DMS153 (cell line): ENCODE data around the gene TNNT2.

ENCODE experiments used
- DNase-seq: peaks from one replicate; lab custom pipeline; 2025; lab: John Stamatoyannopoulos, UW

TNNT2 gene

DNA sequence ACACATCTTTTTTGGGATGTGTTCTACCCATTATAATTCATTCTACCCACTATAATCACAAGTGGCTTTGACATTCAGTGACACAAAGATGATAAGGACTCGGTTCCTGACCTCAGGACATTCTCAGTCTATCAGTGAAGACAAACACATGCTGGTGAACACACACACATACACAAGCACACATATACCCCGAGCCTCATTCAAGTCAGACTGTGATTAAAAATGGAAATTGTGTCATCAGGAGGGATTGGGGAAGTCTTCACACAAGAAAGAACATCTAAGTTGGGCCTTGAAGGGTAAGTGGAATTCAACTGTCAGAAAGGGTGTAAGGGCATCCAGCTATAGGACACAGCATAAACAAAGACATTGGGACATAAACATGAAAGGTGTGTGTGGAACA lies 24.2 kb upstream of the TNNT2 start:
- no peak for DNase-seq

DNA sequence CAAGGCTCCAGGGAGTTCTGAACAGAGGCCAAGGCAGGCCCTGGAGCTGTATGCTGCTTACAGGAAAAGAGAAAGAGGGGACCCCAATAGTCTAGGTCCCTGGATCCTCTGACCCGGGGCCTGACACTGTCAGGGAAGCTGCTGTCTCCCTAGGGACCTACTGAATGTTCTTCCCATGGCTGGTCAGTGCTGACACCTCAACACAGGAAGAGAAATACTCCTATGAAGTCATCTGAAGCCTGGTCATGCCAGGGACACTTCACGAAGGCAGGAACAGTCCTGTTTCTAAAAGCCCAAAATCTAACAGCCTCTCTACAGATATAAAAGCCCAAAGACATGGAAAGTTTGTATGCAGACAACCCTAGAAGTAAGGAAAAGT lies 23.4 kb upstream of the TNNT2 start:
- DNase-seq = no peak

DNA sequence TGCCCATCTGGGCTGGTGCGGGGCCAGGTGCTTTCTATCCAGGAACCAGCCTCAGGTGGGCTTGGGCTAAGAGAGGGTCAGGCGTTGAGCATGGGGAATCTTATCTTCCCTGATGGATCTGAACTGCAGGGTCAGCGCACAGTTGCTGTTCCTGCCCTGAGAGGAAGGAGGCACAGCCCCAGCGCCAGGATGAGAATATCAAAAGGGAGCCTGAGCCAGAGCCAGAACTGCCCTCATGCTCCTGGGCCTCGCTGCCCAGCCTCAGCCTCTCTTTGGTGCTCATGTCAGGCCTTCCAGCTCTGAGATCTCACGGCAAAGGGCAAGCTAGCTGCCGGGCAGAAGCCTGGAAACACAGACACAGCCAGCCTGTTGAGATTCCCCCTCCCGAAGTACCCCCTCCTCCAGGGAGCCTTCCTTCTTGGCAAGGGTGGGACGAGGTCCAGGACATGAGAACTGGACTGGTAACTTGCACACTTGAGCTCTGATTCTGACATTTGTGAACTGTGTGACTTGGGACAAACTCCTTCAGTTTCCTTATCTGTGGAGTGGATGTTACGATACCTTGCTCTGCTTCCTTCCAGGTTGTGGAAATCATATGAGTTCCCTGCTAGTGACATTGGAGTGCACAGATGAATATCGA lies 22.9 kb upstream of the TNNT2 start:
- DNase-seq = no peak

DNA sequence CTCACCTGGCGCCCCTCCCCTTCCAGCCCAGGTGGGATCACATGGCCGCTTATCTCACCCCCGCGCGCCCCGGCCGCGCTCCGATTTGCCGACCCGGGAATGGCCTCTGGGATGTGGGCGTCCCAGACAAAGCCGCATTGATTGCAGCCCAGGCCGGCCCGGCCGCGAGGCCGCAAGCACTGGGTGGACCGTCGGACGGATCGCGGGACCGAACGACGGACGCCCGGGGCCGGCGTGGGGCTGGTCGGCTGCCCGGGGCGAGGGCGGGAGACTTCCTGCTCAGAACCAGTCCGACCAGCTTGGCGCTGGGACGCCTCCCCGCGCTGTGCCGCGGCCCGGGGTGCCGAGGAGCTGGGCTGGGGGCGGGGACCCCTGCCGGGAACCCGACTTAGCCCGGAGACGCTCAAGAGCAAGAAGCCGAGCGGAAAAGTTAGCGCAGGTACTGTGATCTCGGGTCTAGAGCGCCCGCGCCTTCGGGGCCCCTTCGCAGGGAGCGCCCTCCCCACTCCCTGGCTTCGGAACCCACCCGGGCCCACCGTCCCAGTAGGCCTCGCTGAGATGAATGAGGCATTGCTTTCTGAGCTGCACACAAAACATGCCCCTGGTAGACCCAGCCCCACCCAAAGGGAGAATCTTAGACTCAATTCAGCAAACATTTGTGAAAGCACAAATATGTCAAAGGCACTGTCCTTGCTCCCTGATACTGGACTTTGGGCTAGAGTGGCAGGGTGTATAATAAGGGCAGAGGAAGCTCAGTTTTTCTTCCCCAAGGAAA lies 22.1 kb upstream of the TNNT2 start:
- DNase-seq = no peak

DNA sequence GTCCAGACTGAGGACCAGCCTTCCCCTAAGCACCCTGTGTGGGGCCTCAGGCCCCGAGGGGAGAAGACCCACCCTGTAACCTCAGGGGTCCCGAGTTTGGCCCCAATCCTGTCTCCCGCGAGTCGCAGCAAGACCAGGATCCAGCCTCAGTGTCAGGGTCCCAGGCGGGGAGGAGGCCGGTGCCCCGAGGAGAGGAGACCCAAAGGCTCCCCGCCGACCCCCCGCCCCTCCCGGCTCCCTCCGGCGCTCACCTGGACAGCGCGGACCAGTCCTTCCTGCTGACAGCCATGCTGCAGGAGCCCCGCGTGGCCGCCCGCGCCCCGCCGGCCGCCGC lies 21.5 kb upstream of the TNNT2 start, which contains the start of gene LAD1:
Gene LAD1, minus strand, starts transcription at position 307 of the 334 bp plus-strand sequence. Its CDS starts 18 bp downstream, at position 289.
- DNase-seq = no peak

DNA sequence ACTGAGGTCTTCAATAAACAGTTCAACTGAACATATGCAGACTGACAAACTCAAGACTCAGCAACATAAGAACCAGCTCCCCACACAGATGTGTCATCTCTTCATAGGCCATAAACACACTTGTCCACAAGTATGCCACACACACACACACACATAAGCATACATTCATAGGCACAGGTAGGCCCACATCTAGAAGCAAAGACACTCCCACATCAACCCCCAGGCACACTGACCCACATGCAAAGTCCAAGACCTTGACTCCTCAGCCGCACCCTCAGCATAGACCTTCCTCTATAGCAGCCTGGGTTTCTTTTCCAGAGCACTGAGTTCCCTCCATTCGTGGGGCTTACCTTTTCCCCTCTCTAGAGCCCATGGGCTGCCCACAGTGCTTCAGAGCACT lies 20.2 kb upstream of the TNNT2 start:
- DNase-seq = no peak

DNA sequence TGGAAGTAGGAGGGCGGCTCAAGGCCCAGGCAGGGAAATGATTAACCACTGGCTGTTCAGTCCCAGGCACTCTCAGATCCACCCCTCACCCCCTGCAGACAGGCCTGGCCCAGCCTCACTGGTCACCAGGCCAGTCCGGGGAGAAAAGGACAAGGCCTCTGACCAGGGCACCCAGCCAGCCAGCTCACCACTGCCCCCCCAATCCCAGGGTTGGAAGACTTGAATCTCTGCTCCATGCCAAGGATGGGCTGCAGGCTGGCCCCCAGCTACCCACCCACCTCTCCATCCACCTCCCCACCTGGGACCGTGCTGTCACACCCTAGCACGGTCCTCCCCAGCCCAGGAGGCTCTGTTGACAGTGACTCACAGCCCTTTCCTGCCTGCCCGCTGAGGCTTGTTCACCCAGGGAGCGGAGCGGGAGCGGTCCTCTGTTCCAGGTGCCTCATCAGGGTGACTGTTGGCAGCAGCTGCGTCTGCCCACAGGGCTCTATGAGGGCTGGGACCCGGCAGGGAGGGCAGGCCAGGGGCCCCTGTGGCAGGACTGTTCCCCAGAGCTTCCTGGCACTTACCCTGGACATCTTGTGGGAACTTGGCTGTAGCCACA lies 19.5 kb upstream of the TNNT2 start:
- peak; percentile 60 for DNase-seq

DNA sequence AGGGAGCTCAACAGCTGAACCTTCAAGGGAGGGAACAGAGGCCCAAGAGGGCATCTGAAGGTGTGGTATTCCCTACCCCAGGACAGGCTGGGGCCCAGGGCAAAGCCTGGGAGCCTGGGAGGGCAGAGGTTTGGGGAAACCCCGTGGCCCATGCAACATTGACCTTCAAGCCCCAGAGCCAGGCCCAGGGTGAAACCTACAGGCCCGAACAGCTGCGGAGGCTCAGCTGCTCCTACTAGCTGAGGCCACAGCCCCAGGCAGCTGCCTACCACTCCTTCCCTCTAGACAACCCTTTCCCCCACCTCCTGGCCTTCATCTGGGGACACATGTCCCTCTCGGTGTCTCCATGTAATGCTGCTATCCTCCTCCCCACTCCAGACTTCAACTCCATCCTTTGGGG lies 18.5 kb upstream of the TNNT2 start:
- DNase-seq = no peak

DNA sequence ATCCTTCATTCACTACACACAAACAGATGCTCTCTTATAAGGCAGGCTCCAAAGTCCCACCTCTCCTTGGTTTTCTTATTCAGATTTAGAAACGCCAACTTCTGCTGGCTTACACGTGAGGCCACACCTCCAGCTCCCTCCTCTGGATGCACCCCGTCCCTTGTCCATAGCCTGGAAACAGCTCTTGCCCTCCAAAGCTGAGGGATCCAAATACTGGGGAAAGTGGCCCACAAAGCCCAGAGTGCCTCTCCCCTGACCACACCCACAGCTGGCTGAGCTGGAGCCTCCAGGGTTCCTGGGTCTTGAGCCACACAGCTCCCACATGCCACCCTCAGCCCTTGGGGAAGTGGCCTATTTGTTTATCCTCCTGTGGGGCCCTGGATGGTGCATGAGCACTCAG lies 17.1 kb upstream of the TNNT2 start:
- DNase-seq = no peak

DNA sequence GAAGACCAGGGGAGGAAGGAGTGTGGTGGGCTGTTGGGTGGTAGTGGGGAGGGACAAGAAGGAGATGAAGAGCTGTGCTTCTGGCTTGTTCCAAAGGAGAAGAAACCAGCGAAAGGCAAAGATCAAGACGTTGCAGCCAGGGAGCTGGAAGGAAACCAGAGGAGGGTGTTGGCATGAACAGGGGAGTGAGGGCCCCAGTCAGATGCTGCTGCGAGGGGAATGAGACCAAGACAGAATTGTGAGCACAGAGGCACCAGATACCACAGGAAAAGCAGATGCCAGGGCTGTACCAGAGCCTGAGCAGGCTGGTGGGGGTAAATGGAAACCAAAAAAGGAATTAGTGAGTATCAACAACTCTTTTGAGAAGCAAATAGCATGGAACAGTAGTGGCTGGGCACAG lies 15.6 kb upstream of the TNNT2 start:
- no peak for DNase-seq

DNA sequence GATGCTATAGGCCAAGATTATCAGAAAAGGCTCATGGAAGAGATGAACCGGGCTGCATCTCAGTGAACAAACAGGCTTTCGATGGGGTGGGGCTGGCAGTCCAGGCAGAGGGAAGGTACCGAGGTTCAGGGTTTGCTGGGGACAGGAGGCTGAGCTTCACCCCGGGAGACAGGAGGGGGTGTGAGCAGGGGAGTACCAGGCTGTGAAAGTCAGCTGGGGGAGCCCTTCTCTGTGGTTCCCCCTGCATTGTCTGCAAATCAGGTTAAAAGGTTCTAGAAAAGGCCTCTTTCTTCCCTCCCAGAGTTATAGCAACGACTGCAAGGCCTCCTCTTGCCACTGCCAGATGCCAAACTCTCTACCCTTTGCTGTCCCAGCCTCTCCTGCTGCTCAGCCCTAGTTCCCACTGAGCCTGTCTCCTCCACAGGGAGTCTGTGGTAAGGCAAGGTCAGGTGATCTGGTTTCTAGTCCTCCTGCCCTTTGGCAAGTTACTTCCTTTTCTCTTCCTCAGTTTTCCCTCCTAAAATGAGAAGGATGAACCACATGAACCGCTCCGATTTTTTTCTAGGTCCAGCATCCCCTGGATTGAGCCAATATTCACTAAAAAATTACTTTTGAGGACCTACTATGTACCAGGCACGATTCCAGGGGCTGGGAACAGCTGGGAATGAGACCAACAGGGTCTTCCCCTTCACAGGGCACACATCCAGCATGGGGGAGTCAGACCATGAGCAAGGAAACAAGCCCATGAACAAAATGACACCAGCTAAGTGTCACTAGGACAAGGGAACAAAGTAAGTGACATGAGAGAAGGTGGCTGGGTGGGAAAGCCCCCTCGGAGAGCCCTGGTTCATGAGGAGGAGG lies 14.4 kb upstream of the TNNT2 start:
- DNase-seq = no peak

DNA sequence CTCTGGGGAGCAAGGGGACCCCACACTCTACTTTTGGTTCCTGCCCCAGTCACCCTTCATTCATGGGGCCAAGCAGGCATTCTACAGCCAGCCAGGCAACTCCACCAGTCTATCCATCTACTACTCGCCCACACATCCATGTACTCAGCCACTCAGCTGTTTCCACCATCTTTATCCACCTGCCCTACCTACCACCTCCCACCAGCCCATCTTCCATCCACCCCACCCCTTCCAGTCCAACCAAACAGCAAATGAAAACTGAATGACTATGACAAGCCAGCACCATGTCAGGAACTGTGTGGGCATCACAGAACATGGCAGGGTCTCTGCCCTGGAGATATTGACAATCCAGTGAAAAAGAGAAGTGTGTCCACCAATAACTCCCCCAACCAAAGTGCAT lies 13.7 kb upstream of the TNNT2 start:
- no peak for DNase-seq

DNA sequence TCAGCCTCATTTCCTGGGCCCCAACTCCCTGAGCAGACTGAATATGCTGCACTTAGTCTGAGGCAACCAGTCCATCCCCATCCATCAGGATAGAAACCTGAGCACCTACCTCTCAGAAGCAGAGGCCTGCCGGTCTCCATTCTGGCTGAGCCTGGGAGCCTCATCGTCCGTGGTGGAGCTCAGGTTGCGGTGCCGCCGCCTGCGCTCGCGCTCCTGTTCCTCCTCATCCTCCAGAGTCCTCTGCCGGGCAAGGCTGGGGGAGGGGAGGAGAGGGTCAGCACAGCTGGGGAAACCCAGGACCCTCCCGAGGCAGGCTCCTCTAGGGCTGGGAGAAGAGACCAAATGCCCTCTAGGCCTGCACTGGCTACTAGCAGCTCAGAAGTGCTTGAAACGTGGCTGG lies 11.6 kb upstream of the TNNT2 start:
- no peak for DNase-seq

DNA sequence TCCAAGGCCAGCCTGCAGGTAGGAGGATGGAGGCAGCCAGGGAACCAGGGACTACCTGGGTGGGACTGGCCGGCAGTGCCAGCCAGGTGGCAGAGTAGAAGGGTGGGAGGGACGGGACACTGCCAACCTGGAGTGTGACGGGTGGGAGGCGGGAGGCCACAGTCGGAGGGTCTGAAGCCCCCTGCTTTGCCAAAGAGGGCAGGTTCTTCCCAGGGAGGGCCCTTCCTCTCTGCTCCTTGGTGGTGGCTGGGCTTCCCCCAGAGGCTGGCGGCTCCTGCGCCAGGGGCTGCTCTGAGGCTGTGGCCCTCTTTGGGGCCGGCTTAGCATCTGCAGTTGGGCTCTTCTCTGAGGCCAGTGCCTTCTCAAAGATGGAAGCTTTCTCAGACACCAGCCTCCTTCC lies 8.7 kb upstream of the TNNT2 start:
- no peak for DNase-seq

DNA sequence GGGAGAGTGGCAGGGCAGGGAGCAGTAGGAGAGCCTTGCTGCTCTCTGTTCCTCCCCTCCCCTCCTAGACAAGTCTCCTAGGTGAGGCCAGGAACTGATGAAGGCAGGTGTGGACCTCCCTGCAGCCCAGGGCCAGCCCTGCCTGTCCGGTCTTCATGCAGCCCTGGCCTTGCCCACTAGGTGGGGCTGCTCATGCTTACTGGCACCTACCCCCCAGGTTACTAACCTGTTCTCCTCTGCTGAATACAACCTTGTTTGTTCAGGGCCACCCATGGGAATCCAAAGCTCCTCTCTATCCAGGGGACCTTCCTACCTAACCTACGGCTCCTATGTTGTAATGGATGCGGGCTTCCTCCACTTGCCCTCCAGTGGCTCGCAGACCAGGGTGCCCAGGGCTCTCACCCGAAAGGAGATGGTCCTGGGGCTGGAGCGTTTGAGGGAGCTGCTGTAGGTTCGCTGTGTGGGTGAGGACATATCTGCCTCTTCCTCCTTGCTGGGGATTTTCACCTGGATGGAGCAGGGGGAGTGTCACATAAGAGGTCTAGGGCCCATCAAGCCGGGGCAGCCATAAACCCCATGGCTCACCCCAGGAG lies 7.9 kb upstream of the TNNT2 start:
- peak; percentile 94 for DNase-seq

DNA sequence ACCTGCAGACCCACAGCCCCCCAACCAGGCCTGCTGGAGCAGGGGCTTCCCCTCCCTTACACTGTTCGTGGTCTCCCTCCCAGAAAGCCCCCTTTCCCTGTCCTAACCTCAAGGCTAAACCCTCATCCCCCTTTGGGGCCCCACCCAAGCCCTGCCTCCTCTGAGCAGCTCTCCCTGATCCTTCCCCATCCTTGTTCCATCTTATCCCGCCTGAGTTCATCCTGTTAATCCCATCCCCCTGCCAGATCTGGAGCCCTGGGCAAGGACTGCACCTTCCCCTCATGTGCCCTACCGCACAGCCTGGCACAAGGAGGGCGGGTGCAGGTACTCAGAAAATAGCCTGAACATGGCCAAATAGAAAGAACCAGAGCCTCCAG lies 6.9 kb upstream of the TNNT2 start:
- DNase-seq = no peak

DNA sequence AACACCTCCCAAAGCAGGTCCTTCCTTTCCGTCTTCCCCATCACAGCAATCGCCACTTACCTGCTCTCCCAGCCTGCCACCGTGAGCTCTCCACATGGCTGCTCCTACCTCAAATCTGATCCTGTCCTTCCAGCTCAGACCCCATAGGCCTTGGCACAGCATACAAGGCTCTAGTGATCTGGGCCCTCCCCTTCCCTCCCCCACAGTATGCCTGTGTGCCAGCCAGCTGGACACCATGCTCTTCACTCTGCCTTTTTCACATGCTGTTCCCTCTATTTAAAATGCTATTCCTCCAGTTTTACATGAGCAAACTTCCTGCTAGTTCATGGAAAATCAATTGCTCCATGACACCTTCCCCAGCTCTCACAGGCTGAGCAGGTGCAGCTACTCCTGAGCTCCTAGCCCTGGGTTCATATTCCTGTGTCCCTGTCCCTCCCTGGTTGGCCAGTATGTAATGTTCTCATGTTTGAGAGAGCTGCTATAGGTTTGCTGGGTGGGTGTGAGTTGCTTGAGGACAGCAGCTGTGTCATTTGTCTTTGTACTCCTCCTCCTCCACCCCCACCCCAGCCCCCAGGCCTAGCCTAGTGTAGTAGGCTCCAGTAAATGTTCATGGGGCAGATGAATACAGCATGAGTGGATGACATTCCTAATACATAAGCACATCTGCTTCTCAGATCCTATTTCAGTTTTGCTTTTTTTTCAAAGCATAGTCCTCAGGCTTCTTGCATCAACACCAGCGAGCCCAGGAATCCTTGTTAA lies 6.3 kb upstream of the TNNT2 start:
- peak; percentile 98 for DNase-seq

DNA sequence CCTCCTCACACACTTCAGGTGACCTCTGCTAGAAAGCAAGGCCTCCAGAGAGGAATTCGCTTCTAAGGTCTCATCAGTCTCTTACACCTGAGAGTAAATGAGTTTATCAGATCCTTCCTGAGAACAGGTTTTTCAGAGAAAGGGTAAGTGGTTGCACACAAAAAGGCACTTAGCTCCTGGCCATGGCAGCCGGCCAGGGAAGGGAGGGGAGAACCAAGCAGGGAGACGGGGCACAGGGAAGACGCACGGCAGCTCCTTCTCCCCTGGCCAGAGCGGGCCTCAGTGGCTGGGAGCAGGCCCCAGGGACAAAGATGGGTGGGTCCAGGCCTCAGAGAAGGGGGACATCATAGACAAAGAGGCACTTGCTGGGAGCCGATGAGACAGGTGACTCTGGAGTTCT lies 3.6 kb upstream of the TNNT2 start:
- peak; percentile 88 for DNase-seq

DNA sequence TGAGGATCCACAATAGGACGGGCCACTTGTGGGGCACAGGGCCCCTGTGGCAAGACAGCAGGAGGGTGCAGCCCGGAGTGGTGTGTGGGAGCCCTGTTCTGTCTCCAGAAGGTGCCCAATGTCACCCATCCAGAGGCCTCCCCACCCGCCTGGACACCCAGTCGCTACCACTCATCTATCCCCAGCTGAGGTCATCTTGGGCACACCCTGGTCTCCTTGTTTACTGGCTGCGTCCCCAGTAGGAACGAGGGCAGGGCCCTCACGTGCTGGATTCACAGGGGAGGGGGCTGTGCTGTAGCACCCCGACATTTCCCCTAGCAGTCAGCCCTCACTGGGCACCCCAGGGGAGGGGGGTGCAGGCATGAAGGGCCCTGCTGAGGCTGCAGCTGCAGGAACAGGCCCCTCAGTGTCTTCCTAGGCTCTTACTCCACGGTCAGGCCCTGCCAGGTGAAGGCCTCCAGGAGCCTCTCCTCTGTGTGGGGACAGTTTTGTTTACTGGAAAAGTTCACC lies 2.3 kb upstream of the TNNT2 start:
- DNase-seq = no peak

DNA sequence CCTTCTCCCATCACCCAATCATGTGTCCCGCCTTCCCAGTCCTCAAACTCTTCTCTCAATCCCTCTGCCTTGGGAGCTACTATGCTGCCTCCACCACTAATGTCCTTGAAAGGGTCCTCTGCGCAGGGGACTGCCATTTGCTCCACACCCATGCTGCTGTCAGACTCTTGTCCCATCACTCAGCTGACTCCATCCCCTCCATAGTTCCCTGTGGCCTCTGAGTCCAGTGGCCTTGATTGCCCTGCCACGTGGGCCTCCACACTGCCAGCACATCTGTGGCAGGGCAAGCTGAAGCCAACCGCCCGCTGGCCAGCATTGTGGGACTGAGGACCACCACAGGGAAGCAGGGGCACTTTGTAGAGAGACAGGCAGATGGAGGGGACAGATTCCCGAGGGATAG lies 1.3 kb upstream of the TNNT2 start:
- DNase-seq = no peak
